HEK293 (cell line): Measurements from ENCODE around the gene FKRP.

ENCODE experiments used
- CTCF ChIA-PET: fragments of 350-600 bp; formaldehyde crosslinking; extraction: SDS; loops from one replicate; lab custom pipeline; 2021; ENCODE audit warnings: antibody characterized with exemption; lab: Yijun Ruan, JAX
- POLR2A ChIA-PET: fragments of 300-600 bp; formaldehyde crosslinking; extraction: SDS; loops from one replicate; lab custom pipeline; 2020; ENCODE audit warnings: antibody characterized with exemption, inconsistent platforms; lab: Yijun Ruan, JAX
- H3K27ac ChIP-seq: fragments of 200-500 bp; sonication (Bioruptor generic); 2 replicates; pipeline ENCODE4 v1.5.1; 2014; ENCODE audit warnings: low read depth, low read length, control low read depth, inconsistent platforms; ENCODE audit errors: extremely low read depth
- H3K36me3 ChIP-seq, 2 experiments: fragments of 200-500 bp in 1 of 2; sonication (Bioruptor generic) in 1 of 2; 1 replicate in 1 of 2; 2 replicates in 1 of 2; pipeline ENCODE4 v1.5.1; 2014 to 2017; ENCODE audit warnings: inconsistent platforms in 2 of 2, low read length in 2 of 2; ENCODE audit not compliant: control insufficient read depth in 2 of 2, insufficient read depth in 1 of 2
- H3K4me1 ChIP-seq: fragments of 200-500 bp; sonication (Bioruptor generic); 2 replicates; pipeline ENCODE4 v1.5.1; 2014; ENCODE audit warnings: mild to moderate bottlenecking, low read length, inconsistent platforms; ENCODE audit not compliant: control insufficient read depth, insufficient read depth
- H3K4me3 ChIP-seq: 2 replicates; pipeline ENCODE4 v1.5.1; 2011; ENCODE audit warnings: low read depth, mild to moderate bottlenecking, control low read depth, low read length, moderate library complexity
- H3K9me3 ChIP-seq: fragments of 200-500 bp; sonication (Bioruptor generic); 2 replicates; pipeline ENCODE4 v1.5.1; 2014; ENCODE audit warnings: low read depth, low read length, inconsistent platforms; ENCODE audit not compliant: control insufficient read depth, insufficient read depth
- BCL11B ChIP-seq: fragments of 450-650 bp; formaldehyde crosslinking; IDR thresholded peaks from 2 replicates; pipeline ENCODE4 v1.5.1; 2016; ENCODE audit warnings: low read depth, missing biosample characterization, missing genetic modification characterization
- FEZF1 ChIP-seq: fragments of 450-650 bp; formaldehyde crosslinking; IDR thresholded peaks from 2 replicates; pipeline ENCODE4 v1.5.1; 2016; ENCODE audit warnings: missing biosample characterization, missing genetic modification characterization
- GFI1B ChIP-seq: fragments of 450-650 bp; formaldehyde crosslinking; IDR thresholded peaks from 2 replicates; pipeline ENCODE4 v1.5.1; 2016; ENCODE audit warnings: missing biosample characterization, missing genetic modification characterization
- HIC1 ChIP-seq: fragments of 450-650 bp; formaldehyde crosslinking; IDR thresholded peaks from 2 replicates; pipeline ENCODE4 v1.5.1; 2016; ENCODE audit warnings: missing biosample characterization, missing genetic modification characterization
- MZF1 ChIP-seq: fragments of 450-650 bp; formaldehyde crosslinking; IDR thresholded peaks from 2 replicates; pipeline ENCODE4 v1.5.1; 2017; ENCODE audit warnings: missing biosample characterization, missing genetic modification characterization, borderline replicate concordance
- SCRT1 ChIP-seq: fragments of 450-650 bp; formaldehyde crosslinking; IDR thresholded peaks from 2 replicates; pipeline ENCODE4 v1.5.1; 2016; ENCODE audit warnings: missing biosample characterization, missing genetic modification characterization, borderline replicate concordance
- SP3 ChIP-seq: fragments of 450-650 bp; formaldehyde crosslinking; IDR thresholded peaks from 2 replicates; pipeline ENCODE4 v1.5.1; 2016; ENCODE audit warnings: missing biosample characterization, missing genetic modification characterization
- YY2 ChIP-seq: fragments of 450-650 bp; formaldehyde crosslinking; IDR thresholded peaks from 2 replicates; pipeline ENCODE4 v1.5.1; 2016; ENCODE audit warnings: missing biosample characterization, missing genetic modification characterization
- ZBTB17 ChIP-seq: fragments of 450-650 bp; formaldehyde crosslinking; IDR thresholded peaks from 2 replicates; pipeline ENCODE4 v1.5.1; 2016; ENCODE audit warnings: missing biosample characterization, missing genetic modification characterization
- ZBTB26 ChIP-seq: fragments of 450-650 bp; formaldehyde crosslinking; optimal IDR thresholded peaks from 2 replicates; pipeline ENCODE3; 2016; ENCODE audit warnings: missing biosample characterization, mild to moderate bottlenecking, missing genetic modification characterization
- ZBTB48 ChIP-seq: fragments of 450-650 bp; formaldehyde crosslinking; IDR thresholded peaks from 2 replicates; pipeline ENCODE4 v1.5.1; 2016; ENCODE audit warnings: missing biosample characterization, missing genetic modification characterization
- ZNF121 ChIP-seq: fragments of 450-650 bp; formaldehyde crosslinking; IDR thresholded peaks from 2 replicates; pipeline ENCODE4 v1.5.1; 2016; ENCODE audit warnings: missing biosample characterization, missing genetic modification characterization
- ZNF148 ChIP-seq: fragments of 450-650 bp; formaldehyde crosslinking; IDR thresholded peaks from 2 replicates; pipeline ENCODE4 v1.5.0; 2017; ENCODE audit warnings: missing biosample characterization, missing genetic modification characterization, borderline replicate concordance
- ZNF157 ChIP-seq: fragments of 450-650 bp; formaldehyde crosslinking; IDR thresholded peaks from 2 replicates; pipeline ENCODE4 v1.5.1; 2016; ENCODE audit warnings: missing biosample characterization, missing genetic modification characterization
- ZNF202 ChIP-seq: fragments of 450-650 bp; formaldehyde crosslinking; IDR thresholded peaks from 2 replicates; pipeline ENCODE4 v1.5.1; 2016; ENCODE audit warnings: missing biosample characterization, missing genetic modification characterization, borderline replicate concordance
- ZNF24 ChIP-seq: fragments of 450-650 bp; formaldehyde crosslinking; IDR thresholded peaks from 2 replicates; pipeline ENCODE4 v1.5.1; 2016; ENCODE audit warnings: missing biosample characterization, missing genetic modification characterization
- ZNF335 ChIP-seq: fragments of 450-650 bp; formaldehyde crosslinking; conservative IDR thresholded peaks from 2 replicates; pipeline ENCODE4 v1.5.1; 2016; ENCODE audit warnings: missing biosample characterization, missing genetic modification characterization
- ZNF341 ChIP-seq: fragments of 450-650 bp; formaldehyde crosslinking; IDR thresholded peaks from 2 replicates; pipeline ENCODE4; 2016; ENCODE audit warnings: low read depth, missing biosample characterization, missing genetic modification characterization
- ZNF513 ChIP-seq: fragments of 450-650 bp; IDR thresholded peaks from 2 replicates; pipeline ENCODE4 v1.5.1; 2018; ENCODE audit warnings: missing biosample characterization, missing genetic modification characterization
- ZNF645 ChIP-seq: fragments of 450-650 bp; formaldehyde crosslinking; IDR thresholded peaks from 2 replicates; pipeline ENCODE4; 2016; ENCODE audit warnings: missing biosample characterization, missing genetic modification characterization
- ZNF776 ChIP-seq: fragments of 450-650 bp; formaldehyde crosslinking; IDR thresholded peaks from 2 replicates; pipeline ENCODE4 v1.5.0; 2017; ENCODE audit warnings: missing biosample characterization, missing genetic modification characterization, borderline replicate concordance
- ZNF785 ChIP-seq: fragments of 450-650 bp; formaldehyde crosslinking; IDR thresholded peaks from 2 replicates; pipeline ENCODE4 v1.5.1; 2016; ENCODE audit warnings: missing biosample characterization, missing genetic modification characterization
- ZNF791 ChIP-seq: fragments of 450-650 bp; formaldehyde crosslinking; IDR thresholded peaks from 2 replicates; pipeline ENCODE4 v1.5.1; 2016; ENCODE audit warnings: missing biosample characterization, missing genetic modification characterization
- ZSCAN30 ChIP-seq: fragments of 450-650 bp; IDR thresholded peaks from 2 replicates; pipeline ENCODE4 v1.5.1; 2018; ENCODE audit warnings: missing biosample characterization, mild to moderate bottlenecking, missing genetic modification characterization, moderate library complexity

FKRP gene

GRCh38 chr19:46785054-46785979 is 39.5 kb downstream of the FKRP start (continued):
- TF ChIP-seq ZNF148 (tag by site-specific recombination), result no peak
- peak; percentile 54 for TF ChIP-seq ZNF513 (tag by site-specific recombination)
- TF ChIP-seq ZSCAN30 (tag by site-specific recombination), result peak; percentile 59
- peak; percentile 11; the same call in 1 of the 2 replicates for TF ChIP-seq ZBTB48 (tag by site-specific recombination)
- TF ChIP-seq ZNF335, result peak; percentile 73; the same call in 1 of the 2 replicates
- TF ChIP-seq HIC1 (tag by site-specific recombination), result peak; percentile 51; the same call in 1 of the 2 replicates
- TF ChIP-seq ZBTB26 (tag by site-specific recombination), result peak; percentile 7
- TF ChIP-seq ZBTB17 (tag by site-specific recombination), result peak; percentile 70
- TF ChIP-seq ZNF341 (tag by site-specific recombination), result 0 out of 2 replicates have a peak, but pooled peaks have one; percentile 2
- peak; percentile 19; the same call in 1 of the 2 replicates for TF ChIP-seq YY2 (tag by site-specific recombination)
- 0 out of 2 replicates have a peak, but pooled peaks have one; percentile 6 for TF ChIP-seq ZNF121
- peak; percentile 34; the same call in 1 of the 2 replicates for TF ChIP-seq SP3 (tag by site-specific recombination)
- TF ChIP-seq ZNF24, result peak; percentile 33; the same call in 1 of the 2 replicates
- no peak for TF ChIP-seq GFI1B (tag by site-specific recombination)

- H3K9me3 ChIP-seq, result no peaks in the 10 kb centered on the region
- peaks cover 37 to 51% of the 10 kb centered on the region in 2 experiments for H3K36me3 ChIP-seq
- ChIA-PET CTCF (interaction anchor here (0.6 to 4.5 kb wide), 6 partner anchors 13 to 262 kb away, joined by 3 to 26 read pairs (median 8); no protein-coding TSS in a partner anchor), POLR2A (interaction anchor here (0.7 to 3.7 kb wide), 13 partner anchors 9 to 328 kb away, joined by 3 to 50 read pairs (median 9); partner anchors contain the start of genes AP2S1 and ZC3H4)
- peaks cover 20% of the 10 kb centered on the region for H3K4me1 ChIP-seq
- H3K4me3 ChIP-seq, result peak overlapping the region; percentile 57
- peak overlapping the region; percentile 96 for H3K27ac ChIP-seq
- TF ChIP-seq SCRT1 (tag by site-specific recombination), result 0 out of 2 replicates have a peak, but pooled peaks have one; percentile 11
- no peak for TF ChIP-seq ZNF776 (tag by site-specific recombination)
- TF ChIP-seq ZNF157 (tag by site-specific recombination), result no peak
- TF ChIP-seq BCL11B (tag by site-specific recombination), result peak; percentile 22; the same call in 1 of the 2 replicates
- TF ChIP-seq HIC1 (tag by site-specific recombination), result no peak
- 0 out of 2 replicates have a peak, but pooled peaks have one; percentile 46 for TF ChIP-seq ZNF645 (tag by site-specific recombination)
- TF ChIP-seq ZNF202 (tag by site-specific recombination), result no peak
- TF ChIP-seq ZBTB48 (tag by site-specific recombination), result no peak
- no peak for TF ChIP-seq MZF1 (tag by site-specific recombination)
- TF ChIP-seq ZNF791 (tag by site-specific recombination), result no peak
- no peak for TF ChIP-seq FEZF1 (tag by site-specific recombination)
- 0 out of 2 replicates have a peak, but pooled peaks have one; percentile 11 for TF ChIP-seq ZNF785 (tag by site-specific recombination)
These were observed 40.1 kb downstream of the FKRP start for GRCh38 chr19:46785980-46786235.
